HG03432 (cell line): Measurements from ENCODE around the gene RAB24.
"Not testable (repeated sequence)": the region's sequence is repeated elsewhere in the genome, so short reads cannot be mapped to it uniquely, and the experiment has no call there.

ENCODE experiments used
- ATAC-seq: cut with Tn5 transposase; IDR thresholded peaks from one replicate; pipeline ENCODE4 v1.9.1; 2021; ENCODE audit warnings: mild to moderate bottlenecking, moderate library complexity; ENCODE audit not compliant: unreplicated experiment

The RAB24 gene

DNA sequence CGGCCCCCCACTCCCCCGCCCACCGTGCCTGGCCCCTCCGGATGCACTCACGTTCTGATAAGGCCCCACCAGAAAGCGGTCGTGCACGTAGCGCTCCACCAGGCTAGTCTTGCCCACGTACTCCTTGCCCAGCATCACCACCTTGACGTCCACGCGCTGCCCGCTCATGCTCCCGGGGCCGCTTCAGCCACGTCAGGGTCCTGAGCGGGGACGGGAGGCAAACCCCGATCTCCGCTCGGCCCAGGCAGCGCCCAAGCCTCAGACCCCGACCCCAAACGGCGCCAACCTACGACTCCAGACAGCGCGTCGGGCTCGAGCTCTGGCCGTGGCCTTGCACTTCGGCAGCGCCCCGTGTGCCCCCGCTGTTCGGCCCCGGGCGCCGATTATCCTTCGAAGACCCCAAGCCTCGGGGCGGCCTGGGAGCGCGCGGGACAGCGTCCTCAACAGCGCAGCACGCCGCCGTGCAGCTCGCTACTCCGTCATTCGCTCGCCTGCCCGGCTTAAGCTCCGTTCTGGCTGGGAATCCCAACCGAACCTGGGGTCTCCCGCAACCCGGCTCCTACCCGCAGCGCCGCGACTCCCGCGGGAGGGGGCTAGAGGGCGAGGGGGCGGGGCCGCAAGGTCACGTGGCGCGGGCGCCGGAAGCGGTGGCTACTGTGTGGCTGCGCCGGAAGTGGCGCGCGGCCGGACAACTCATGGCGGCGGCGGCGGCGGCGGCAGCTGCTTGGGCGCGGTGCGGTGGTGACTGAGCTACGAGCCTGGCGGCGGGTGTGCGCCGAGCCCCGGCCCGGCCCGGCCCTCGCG is at the start of gene RAB24, which contains the start of gene PRELID1:
TSS of gene RAB24 (minus strand) at position 599 of the 804 bp plus-strand sequence. CDS start at position 168, 431 bp downstream.
TSS of gene PRELID1 (plus strand) at position 679 of the 804 bp plus-strand sequence. CDS start 187 bp downstream, outside the sequence.
- peak; percentile 78 for ATAC-seq

DNA sequence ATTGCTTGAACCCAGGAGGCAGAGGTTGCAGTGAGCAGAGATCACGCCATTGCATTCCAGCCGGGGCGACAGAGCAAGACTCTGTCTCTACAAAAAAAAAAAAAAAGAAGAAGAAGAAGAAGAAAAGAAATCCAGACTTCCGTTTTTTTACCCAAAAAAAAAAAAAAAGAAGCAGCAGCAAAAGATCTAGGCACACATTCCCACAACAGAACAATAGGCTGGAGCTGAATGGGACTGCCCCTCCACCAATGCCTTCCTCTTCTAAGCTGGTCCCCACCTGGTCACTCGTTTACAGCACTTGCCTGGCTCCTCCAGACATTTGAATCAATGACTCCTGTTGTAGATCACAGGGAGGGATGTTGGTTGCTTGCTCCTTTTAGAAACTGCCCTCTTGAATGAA is 49.6 kb upstream of the RAB24 start:
- no peak for ATAC-seq

DNA sequence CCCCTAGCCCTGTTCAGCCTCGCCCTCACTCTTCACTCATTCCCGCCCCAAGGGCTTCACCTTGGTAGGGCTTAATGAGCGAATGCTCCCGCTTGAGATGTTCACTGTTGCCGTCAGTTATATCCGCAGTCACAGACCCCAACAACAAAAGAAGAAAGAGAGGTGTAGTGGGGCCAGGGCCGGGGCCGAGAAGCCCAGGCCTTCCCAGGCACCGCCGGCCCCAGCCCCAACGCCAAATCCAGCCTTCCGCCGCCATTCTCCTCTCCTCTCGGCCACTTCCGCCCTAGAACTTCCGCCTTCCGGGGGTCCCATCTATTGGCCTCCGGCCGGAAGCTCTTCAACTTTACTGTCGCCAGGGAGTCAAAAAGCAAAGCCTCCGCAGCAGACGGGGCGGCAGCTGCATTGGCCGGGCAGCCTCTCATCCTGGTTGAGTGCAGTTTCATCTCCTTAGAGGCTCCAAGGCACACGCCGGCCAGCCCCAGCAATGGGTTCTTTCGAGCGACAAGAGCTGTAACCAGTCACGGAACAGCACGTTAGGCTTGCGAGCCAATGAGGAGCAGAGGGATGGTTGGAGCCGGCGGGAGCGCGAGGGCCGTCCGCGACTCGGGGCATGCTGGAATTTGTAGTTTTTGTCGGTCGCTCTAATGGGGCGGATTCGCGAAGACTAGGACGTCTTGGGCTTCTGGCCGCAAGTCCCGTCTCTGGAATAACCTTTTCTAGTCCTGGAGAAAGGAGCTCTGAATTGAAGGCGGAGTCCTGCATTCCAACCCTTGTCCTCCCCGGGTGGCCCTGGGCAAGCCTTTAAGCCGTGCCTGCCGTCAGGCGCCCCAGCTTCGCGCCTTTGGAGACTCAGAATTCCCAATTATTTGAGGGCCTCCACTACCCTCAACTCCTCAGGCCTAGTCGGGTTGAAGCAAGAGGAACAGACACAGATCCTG is 48.1 kb upstream of the RAB24 start, which contains the start of gene LMAN2:
TSS of gene LMAN2 (minus strand) at position 277 of the 938 bp plus-strand sequence. CDS start at position 256, 21 bp downstream.
- peak; percentile 94 for ATAC-seq

DNA sequence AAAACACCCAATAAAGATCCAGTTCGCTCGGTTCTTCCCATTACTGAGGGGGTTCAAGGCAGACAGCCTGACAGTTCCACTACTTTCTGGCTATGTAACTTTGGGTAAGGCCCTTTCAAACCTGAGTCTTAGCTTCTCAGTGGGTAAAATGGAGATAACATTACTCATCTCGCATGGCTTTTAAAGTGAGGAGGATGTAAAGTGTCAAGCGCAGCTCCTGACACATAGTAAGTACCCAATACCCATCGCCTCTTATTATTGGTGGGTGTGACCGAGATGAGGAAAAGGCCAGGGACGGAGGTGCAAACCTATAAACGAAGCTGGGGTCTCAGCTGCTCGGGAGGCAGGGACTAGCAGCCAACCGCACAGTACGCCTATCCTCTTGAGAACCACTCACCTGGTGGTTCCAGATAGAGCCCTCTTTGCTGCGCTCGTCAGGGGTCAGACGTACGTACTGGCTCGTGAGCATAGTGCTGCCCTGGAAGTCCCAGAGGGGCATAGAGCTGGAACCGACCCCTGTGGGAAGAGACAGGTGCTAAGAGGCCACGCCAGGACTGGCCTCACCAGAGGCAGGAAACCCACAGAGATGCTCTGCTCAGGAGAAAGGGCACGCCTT is 47.4 kb upstream of the RAB24 start:
- no peak for ATAC-seq

DNA sequence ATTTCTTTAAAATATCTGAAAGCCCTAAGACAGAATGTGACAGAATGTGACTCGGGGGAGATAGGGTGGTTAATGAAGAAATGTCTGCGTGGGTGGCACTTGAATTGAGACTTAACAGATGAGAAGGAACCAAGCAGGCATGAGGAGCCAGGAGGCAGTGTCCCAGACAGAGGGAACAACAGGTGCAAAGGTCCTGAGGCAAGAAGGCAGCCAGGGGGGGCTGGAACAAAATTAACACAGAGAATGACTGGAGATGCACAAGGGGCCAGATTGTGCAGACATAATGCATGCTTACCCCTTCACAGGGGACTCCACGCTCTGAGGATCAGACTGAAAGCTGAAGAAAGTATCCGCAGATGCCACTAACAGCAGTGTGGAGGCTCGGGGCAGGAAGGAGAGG is 46.2 kb upstream of the RAB24 start:
- no peak for ATAC-seq

- no peak for ATAC-seq
These were observed 45.8 kb upstream of the RAB24 start for GRCh38 chr5:177349362-177349647.

- ATAC-seq = no peak
These were observed 44.2 kb upstream of the RAB24 start for GRCh38 chr5:177347699-177348098.

GRCh38 chr5:177346820-177347219 is 43.3 kb upstream of the RAB24 start:
- ATAC-seq = no peak

- no peak for ATAC-seq
These were observed 41.4 kb upstream of the RAB24 start for GRCh38 chr5:177344891-177345290.

DNA sequence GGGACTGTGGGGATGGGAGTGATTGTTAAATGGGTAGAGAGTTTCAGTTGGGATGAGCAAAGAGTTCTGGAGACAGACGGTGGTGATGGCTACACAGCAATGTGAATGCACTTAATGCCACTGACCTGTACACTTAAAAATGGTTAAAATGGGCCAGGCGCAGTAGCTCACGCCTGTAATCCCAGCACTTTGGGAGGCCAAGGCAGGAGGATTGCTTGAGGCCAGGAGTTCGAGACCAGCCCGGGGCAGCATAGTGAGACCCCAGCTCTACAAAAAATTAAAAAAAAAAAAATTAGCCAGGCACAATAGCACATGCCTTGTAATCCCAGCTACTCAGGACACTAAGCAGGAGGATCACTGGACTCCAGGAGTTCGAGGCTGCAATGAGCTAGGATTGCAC is 40.3 kb upstream of the RAB24 start:
- no peak for ATAC-seq

DNA sequence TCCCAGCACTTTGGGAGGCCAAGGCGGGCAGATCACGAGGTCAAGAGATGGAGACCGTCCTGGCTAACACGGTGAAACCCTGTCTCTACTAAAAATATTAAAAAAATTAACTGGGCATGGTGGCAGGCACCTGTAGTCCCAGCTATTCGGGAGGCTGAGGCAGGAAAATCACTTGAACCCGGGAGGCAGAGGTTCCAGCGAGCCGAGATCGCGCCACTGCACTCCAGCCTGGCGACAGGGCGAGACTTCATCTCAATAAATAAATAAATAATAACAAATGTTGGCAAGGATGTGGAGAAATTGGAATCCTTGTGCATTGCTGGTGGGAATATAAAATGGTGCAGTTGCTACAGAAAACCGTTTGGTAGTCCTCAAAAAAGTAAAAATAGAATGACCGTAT is 39.5 kb upstream of the RAB24 start:
- not testable (repeated sequence) for ATAC-seq

DNA sequence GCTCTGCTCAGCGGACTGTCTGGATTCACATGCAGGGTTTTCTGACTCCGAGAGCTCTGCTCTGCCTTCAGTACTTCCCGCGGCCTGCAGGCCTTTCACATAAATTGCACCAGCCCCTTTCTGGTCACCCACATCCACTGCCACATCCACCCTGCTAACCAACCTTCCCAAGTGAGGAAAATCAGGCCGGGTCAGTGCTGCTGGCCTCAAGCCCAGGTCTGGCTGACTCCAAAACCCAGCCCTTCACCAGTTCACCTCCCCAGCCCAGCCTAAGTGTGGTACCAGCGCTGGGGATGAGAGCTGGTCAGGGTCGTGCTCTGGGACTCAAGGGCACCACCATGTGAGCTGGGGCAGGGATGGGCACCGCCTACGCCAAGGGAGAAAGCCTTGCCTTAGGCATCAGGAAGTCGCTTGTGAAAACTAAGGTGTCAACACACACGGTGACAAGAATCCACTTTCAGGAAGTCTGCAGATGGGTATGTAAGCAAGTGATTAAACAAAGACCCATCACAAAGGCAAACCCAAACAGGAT is 35.7 kb upstream of the RAB24 start:
- ATAC-seq = no peak

- no peak for ATAC-seq
These were observed 35.0 kb upstream of the RAB24 start for GRCh38 chr5:177338251-177339106.

GRCh38 chr5:177336603-177337494 is 33.3 kb upstream of the RAB24 start:
- ATAC-seq = no peak

DNA sequence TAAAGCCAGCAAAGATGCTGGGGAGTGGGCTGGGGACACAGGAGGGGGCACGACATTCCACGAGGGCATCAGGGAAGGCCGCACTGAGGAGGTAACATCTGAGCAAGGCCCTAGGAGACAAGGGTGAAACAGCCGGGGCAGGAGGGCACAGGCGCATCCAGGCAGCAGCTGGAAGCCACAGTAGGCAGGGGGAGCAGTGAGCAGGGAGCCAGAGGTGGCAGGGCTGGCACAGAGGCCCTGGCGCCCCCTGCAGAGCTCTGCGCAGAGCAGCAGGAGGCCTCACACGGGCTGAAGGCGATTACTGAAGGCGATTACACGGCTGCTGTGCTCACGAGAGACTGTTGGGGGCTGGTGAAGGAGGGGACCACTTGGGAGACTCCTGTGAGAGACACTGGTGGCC is 32.6 kb upstream of the RAB24 start:
- no peak for ATAC-seq

- ATAC-seq = no peak
These were observed 32.2 kb upstream of the RAB24 start for GRCh38 chr5:177335701-177336065.

DNA sequence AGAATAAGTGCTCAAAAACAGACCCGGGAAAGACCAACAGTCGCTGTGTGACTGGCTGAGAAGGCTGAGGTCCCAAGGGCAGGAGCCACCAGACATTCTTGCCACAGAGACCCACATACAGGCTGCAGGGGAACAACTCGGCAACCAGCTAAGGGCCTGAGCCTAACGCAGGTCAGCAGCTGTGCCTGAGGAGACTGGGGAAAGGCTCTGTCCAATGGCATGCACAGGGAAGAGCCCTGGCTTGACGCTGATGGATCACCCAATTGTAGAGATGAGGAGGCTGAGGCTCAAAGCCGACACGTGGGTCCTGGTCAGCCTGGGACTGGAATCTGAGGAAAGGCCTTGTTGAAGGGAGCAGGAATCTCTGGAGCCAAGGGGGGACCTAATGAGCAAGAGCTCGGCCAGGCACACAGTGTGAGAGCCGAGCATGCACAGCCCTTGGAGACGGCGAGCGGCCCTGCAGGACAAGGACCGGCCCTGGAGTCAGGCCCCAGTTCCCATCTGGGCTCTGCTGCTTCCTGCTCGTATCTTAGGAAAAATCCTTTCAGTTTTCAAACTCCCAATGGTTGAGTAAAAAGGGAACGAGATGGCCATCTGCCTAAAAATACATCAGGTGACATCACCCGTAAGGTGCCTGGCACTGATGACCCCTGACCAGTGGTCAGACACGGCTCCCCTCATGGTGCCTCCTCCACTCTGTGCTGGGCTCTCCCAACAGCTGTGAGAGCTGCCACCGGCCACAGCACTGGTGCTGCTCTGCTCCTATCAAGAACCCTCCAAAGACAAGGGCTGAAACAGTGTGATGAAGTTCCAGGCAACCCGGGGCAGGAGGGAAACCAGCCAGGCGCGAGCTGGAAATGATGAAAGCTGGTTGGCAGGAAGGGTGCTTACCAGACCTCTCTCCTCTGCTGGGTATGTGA is 31.5 kb upstream of the RAB24 start:
- no peak for ATAC-seq

- ATAC-seq = no peak
These were observed 30.6 kb upstream of the RAB24 start for GRCh38 chr5:177334155-177334551.
